Kasumi-1 (cell line): ENCODE results near the gene DPPA5.
"Not testable (repeated sequence)": the region's sequence is repeated elsewhere in the genome, so short reads cannot be mapped to it uniquely, and the experiment has no call there.

Source experiments
- DNase-seq, 2 experiments: peaks; one replicate each; lab custom pipeline; 2025; lab: John Stamatoyannopoulos, UW

The DPPA5 gene, protein sequence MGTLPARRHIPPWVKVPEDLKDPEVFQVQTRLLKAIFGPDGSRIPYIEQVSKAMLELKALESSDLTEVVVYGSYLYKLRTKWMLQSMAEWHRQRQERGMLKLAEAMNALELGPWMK

DNA sequence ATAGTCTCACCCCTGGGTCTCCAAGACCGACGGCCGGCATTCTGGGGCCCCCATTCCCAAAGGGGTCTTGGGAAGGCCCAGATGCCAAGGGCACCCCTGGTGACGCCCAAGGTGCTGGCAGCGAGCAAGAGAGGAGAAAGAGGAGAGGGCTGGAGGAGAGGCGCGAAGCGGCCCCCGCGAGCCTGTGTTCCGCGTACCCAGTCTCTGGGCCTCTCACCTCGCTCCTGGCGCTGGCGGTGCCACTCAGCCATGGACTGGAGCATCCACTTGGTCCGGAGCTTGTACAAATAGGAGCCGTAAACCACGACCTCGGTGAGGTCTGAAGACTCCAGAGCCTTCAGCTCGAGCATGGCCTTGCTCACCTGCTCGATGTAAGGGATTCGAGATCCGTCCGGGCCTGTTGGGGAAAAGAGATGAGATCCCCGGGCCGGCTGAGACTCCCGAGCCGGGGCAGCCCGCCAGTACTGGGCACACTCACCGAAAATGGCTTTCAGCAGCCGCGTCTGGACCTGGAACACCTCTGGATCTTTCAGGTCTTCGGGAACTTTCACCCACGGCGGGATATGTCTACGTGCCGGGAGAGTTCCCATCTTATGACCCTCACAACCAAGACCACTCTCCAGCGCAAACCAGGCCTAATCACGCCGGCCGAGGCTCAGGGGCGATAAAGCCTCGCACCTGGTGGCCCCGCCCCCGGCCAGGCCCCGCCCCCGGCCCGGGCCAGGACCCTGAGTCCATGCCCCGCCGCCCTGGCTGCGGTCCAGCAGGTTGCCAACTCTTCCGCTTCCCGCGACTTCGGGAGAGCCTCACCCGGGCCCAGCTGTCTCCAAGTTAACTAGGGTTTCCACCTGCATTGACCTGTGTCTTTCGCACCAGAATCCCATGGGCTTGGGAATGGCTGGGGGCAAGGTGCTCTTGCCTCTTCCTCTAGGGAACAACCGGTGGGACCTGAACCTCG, at the start of gene DPPA5:
TSS of gene DPPA5 (minus strand) at position 641 of the 958 bp plus-strand sequence. CDS start at position 590, 51 bp downstream.
- DNase-seq, result no peak

DNA sequence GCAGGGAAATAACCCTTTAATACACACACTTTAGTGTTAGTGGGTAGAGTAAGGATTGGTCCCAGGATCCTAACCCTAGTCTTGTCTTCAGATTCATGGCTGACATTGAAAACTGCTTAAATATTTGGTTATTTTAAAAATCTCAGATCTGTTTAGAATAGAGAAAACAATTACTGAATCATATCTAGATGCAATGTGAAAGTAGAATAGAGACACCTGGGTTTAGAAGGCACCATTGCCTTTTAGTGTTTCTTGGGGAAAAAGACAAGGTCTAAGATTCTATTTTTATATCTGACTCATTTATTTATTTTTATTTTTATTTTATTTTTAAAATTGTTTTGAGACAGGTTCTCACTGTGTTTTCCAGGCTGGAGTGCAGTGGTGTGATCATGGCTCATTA, 46.6 kb upstream of the DPPA5 start:
- no peak for DNase-seq

DNA sequence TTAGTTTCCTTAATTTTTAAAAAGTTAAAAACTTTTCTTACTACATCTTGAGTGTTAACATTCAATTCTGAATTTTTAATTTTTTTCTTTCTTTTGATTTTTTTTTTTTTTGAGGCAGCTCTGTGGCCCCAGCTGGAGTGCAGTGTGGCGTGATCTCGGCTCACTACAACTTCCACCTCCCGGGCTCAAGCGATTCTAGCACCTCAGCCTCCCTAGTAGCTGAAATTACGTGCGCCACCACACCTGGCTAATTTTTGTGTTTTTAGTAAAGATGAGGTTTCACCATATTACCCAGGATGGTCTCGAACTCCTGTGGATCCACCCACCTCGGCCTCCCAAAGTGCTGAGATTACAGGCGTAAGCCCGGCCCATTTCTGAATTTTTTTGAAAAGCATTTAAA, 41.8 kb upstream of the DPPA5 start:
- DNase-seq, result no peak

DNA sequence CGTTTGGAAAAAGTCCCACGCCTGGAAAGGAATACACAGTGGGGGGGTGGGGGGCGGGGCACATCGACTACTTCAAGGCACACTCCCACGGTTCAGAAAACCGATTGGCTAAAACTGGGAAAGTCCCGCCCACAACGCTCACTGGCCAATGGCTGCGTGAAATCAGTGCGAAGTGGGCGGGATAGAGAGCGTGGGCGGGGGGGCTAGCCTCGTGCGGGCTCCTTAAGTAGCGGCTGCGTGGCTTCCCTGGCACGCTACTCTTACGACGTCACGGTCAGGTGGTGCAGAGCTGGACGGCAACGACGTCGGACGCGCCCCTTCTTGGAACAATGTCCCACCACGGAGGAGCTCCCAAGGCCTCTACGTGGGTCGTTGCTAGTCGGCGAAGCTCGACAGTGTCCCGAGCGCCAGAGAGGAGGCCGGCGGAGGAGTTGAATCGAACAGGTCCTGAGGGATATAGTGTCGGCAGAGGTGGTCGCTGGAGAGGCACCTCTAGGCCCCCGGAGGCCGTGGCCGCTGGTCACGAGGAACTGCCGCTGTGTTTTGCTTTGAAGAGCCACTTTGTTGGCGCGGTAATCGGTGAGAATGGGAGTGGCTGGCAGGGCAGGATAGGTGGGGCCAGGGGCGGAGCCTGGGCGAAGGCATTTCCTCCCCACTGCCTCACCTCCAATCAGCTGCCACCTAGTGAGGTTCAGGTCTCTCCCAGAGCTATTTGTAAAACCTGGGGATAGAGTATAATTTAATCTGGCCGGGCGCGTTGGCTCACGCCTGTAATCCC, 40.7 kb upstream of the DPPA5 start, which contains the start of gene DDX43:
TSS of gene DDX43 (plus strand) at position 252 of the 778 bp plus-strand sequence. CDS start at position 330, 78 bp downstream.
- DNase-seq, result no peak

DNA sequence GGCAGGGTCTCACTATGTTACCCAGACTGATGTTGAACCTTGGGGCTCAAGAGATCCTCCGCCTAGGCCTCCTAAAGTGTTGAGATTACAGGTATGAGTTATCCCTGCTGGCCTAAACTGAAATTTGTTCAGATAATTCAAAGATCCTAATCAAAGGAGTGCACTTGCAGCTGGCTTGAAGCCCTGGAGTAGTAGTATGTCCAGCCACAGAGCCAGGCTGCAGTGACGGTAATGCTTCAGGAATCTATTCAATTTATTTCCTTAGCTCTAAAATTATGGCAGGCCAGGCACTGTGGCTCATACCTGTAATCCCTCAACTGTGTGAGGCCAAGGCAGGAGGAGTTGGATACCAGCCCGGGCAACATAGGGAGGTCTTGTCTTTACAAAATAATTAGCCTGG, 39.2 kb upstream of the DPPA5 start:
- no peak for DNase-seq

DNA sequence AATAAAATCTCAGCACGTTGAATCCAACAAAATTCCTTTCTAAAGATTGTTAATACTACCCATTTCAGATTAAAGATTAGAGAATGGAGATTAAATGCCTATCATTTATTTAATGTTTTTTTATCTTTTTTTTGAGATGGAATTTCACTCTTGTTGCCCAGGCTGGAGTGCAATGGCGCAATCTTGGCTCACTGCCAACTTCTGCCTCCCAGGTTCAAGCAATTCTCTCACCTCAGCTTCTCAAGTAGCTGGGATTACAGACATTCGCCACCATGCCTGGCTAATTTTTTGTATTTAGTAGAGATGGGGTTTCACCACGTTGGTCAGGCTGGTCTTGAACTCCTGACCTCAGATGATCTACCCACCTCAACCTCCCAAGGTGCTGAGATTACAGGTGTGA, 38.1 kb upstream of the DPPA5 start:
- DNase-seq, result not testable (repeated sequence)

DNA sequence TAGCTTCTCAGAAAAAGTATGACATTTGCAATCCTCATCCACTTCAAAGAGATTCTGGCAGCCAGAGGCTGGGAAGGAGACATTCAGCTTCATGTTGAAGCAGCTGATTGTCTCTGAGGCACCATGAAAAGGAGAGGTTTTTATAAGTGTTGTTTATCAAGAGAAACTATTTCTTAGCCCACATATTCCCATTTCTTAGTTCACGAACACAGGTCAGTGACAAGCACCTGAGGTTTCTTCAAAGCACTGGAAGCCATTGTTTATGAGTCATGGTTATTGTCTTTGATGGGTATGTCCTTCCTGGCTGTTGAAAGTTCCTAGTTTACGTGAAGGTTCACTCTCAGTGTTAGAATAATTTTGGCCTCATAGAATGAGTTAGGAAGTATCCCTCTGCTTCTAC, 37.6 kb upstream of the DPPA5 start:
- DNase-seq, result no peak

DNA sequence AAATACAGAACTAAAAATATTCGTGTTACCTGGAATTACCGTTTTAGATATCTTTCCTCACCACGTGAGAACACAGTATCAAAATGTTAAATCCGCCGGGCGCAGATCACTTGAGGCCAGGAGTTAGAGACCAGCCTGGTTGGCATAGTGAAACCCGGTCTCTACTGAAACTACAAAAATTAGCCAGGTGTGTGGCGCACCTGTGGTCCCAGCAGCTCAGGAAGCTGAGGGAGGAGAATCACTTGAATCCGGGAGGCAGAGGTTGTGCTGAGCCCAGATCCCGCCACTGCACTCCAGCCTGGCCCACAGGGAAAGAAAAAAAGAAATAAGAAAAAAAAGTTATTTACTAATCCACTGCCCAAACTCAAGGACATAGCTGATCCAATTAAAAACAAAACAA, 35.8 kb upstream of the DPPA5 start:
- DNase-seq, result no peak

DNA sequence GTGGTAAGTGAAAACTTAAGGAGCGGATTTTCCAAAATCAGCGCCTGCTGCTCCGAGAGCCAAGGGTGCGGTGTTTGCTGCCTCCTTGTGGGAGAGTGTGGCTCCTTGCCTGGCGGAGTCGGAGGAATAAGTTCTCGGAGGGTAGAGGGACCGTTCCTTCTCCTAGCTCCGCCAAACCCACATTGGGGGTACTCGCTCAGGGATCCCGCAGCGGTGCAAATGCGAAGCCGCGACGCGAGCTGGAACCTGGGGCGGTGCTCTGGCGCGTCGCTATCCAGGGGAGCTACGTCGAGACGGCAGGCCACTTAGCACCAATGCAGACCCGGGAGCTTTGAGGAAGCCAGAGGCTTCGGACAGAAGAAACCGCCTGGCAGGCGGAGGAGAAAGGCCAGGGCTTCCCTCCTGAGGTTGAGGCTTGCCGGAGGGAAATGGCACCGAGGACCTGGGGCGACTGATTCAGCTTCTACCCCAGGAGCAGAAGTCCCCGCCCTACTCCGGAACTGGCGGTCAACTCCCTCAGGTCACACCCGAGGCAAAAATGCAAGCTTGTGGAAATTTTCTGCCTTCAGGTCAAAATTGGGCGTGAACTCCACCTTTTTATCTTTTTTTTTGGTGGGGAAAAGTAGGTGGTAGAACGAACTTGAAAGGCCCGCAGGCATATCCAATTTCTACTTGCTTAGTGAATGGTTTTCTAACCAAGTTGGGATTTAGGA, 34.9 kb upstream of the DPPA5 start:
- DNase-seq, result peak; percentile 74 to 75

DNA sequence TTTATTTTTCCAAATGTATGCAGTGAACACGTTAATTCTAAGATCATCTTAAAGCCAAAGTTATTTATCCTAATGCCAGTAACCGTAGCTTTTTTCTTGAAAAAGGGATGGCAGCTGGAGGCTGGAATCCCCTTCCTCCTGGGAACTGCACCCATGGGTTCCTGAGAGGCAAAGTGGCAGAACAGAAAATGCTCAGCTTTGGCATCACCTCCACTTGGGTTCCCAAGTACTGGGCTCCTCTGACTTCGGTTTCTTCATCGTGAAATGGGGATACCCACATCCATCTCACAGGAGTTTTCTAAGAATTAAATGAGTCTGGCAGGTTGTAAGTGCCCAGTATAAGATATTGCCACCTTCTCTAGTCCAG, 34.3 kb upstream of the DPPA5 start:
- no peak for DNase-seq

DNA sequence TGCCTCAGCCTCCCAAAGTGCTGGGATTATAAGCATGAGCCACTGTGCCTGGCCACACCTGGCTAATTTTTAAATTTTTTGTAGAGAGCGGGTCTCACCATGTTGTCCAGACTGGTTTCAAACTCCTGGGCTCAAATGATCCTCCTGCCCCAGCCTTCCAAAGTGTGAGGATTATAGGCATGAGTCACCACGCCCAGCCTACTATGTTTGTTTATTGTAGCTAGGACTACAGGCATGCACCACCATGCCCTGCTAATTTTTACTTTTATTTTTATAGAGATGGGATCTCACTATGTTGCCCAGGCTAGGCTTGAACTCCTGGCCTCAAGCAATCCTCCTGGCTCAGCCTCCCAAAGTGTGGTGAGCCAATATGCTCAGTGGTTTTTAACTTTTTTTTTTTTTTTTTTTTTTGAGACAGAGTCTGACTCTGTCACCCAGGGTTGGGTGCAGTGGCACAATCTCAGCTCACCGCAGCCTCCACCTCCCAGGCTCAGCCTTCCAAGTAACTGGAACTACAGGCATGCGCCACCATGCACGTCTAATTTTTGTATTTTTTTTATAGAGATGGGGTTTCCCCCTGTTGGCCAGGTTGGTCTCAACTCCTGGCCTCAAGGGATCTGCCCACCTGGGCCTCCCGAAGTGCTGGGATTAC, 28.5 kb upstream of the DPPA5 start:
- no peak for DNase-seq

DNA sequence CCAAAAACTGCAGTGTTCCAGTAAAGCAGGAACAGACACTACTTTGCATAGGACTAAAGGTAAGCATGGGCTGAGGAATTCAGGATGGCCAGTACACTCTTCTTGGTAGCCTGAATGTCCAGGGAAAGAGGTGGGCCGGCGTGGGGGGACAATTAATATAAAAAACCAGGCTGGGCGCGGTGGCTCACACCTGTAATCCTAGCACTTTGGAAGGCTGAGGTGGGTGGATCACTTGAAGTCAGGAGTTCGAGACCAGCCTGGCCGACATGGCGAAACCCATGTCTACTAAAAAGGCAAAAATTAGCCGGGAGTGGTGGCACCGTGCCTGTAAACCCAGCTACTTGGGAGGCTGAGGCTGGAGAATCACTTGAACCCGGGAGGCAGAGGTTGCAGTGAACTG, 27.5 kb upstream of the DPPA5 start:
- DNase-seq, result not testable (repeated sequence)

DNA sequence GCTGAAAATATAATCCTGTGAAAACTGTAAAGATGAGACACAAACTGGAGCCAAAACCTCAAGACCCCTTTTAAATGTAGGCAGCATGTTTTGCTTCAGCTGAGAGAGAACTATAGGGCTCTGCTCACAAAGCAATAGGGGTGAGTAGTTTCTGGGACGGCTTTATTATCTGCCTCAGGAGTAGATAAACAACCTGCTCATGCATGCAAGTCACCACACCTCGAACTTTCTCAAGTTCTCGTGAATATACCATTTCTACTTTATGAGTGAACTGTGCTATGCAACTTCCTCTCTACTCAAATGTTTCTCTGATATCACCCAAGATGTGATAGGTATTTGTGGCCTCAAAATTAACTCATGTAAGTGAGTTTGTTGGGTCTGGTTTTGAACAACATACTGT, 23.1 kb upstream of the DPPA5 start:
- DNase-seq, result no peak

DNA sequence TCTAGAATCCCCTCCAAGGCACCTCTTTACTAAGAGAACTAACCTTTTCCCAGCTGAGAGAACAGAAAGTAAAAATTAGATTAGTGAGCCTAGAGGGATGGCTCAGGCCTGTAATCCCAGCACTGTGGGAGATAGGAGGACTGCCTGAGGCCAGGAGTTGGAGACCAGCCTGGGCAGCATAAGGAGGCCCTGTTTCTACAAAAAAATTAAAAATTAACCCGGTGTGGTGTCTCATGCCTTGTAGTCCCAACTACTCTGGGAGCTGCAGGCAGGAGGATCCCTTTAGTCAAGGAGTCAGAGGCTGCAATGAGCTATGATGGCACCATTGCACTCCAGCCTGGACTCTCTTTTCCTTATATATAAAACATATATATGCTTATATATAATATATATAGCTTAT, 21.1 kb upstream of the DPPA5 start:
- DNase-seq, result no peak

DNA sequence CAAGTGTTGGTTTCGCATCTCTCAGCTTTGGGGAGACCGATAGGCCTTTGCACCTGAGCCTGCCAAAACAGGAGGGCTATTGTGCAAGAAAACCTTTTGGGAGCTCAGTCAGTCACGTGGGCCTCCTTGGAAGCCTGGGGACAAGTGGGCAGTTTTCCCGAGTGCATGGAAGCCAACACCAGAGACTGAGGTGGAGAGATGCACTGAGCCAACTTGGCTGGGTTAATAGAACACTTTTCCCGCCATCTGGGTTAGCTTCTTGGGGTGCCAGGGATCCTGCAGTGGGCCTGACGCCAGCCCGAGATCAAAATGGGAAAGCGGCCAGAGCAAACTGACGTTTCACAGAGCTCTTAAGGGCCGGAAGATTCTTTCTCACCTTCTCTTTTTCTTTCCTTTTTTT, 18.4 kb upstream of the DPPA5 start:
- no peak for DNase-seq

DNA sequence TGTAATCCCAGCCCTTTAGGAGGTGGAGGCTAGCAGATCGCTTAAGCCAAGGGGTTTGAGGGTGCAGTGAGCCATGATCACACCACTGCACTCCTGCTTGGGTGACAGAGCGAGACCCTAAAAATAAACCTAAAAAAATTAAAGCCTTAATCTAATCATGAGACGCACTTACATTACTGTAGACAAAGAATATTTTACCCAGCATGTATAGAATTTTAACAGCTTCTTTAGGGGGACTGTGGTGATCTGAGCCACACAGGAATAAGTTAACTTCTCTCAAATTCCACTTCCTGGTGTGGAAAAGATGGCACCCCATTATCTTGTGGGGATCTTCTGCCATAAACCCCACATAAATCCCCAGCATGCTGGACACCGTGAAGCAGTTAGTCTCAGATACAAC, 17.9 kb upstream of the DPPA5 start:
- DNase-seq, result no peak

DNA sequence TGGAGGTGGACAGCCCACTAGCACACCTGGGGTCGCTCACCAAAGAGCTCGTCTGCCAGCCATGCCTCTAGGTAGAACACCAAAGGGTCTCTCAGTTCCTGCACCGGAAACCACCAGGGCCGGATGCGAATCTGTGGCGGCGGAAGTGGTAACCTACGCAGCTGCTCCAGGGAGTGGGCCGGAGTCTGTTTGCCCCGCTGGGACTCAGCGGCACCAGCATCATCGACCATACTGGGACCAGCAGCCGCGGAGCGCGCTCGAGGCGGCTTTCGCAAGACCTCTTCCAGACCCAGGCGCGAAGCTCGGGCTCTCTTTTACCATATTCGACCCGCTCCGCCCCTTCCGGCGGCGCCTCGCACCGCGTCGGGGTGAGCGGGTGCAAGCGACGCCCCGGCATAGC, 15.5 kb upstream of the DPPA5 start, which contains the start of gene OOEP:
TSS of gene OOEP (minus strand) at position 335 of the 400 bp plus-strand sequence. CDS start at position 230, 105 bp downstream.
- DNase-seq, result no peak

DNA sequence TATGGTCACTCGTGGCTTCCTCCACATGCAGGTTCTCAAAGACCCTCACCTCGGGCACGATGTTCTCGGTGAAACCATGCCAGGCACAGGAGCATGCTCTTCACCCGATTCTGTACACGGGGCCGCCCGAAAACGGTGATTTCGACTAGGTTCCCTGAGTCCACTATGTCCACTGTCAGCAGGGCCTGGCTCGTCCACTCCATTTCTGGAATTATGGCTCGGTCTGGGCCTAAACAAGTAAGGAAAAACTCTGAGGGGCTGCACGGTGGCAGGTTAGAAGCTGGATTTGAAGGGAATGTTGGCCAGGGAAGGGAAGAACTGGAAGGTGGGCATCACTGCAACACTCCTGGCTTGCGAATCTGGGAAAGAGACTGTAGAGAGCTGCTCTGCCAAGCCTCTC, 15.1 kb upstream of the DPPA5 start:
- no peak for DNase-seq

DNA sequence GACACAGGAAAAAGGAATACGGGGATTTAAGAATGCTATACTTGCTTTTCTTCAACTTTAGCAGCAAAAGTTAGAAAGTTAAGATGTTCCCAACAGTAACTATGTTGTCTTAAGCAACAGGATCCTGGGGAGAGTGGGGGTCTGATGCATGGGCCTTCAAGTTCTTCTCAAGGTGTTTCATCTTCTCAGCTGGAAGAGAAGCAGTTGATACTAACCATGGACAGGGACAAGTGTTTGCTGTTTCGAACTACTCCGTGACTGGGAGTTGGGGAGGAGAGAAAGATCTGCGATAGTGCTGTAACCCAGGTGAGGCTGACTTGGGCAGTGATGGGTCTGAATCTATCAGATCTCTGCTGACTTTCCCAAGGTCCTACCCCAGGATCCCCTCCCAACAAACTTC, 14.6 kb upstream of the DPPA5 start:
- no peak for DNase-seq

DNA sequence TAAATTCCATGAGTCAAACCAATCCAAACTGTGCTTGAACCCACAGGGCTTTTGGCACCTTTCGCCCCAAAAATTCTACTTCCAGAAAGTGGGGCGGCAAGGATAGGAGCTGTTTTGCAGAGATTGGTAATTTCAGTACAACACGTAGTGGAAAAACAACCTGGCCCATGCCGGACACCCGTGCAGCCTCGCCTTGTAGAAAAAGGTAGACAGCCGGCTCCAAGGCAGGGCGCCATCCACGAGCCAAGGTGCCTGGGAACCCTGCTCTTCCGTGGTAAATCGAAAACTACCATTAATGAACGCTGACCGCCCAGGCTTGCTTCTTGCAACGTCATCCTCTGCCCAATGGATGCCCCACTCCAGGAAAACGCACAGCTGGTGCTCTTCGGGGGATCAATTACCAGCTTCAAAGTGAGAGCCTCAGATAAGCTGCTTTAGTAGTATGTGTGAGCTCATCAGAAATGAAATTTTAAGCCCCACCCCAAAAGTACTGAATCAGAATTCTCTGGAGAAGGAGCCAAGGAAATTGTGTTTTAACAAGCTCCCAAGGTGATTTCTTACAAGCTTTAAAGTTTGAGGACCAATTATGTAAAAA, 13.8 kb upstream of the DPPA5 start:
- no peak for DNase-seq

DNA sequence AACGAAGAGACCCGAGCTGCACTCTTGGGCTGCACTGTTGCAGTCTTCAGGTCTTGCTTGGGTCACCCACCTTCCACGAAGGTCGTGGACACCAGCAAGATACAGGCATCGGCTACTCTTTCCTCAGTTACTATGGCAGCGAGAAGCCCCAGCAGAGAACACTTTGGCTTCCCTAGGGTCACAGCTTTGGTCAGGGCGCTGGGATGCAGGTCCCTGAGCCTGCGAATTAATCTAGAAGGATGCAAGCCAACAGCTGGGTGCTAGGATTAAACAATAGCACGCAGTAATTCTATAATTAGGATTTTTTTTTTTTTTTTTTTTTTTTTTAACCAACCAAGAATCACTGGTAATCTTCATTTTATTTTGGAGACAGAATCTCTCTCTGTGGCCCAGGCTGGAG, 10.5 kb upstream of the DPPA5 start:
- DNase-seq, result no peak
